Upper lobe of left lung (tissue), 4 donors: Measurements from ENCODE around the gene SLC13A3.

Experiments used
- CTCF ChIP-seq, 6 experiments: fragments of 450-650 bp in 4 of 6; fragments of 200-600 bp in 2 of 6; sonication (generic) in 2 of 6; IDR thresholded peaks; one replicate each; pipeline ENCODE4 v1.5.1; 2016 to 2019; ENCODE audit warnings: antibody characterized with exemption in 6 of 6
- EP300 ChIP-seq, 4 donors: sonication (generic); formaldehyde crosslinking; IDR thresholded peaks; one replicate each; pipeline ENCODE4 v1.5.1; 2017; ENCODE audit warnings: antibody characterized with exemption in 4 of 4, control low read depth in 2 of 4
- POLR2A ChIP-seq, 4 donors: fragments of 450-650 bp; IDR thresholded peaks; one replicate each; pipeline ENCODE4 v1.5.1; 2016 to 2017; ENCODE audit warnings: antibody characterized with exemption in 4 of 4, mild to moderate bottlenecking in 2 of 4

- TF ChIP-seq CTCF (IDR thresholded peaks at IDR 0.05) (no peak), POLR2A (IDR thresholded peaks at IDR 0.05) (no peak), EP300 (IDR thresholded peaks at IDR 0.05) (no peak)
Measured at GRCh38 chr20:46552460-46553420, 98.5 kb downstream of the SLC13A3 start.
